Activated T-cell treated with anti-CD3 and anti-CD28 coated beads, Interleukin-2, amount 50 U/mL, for 24 hours (primary cell): ENCODE data around the gene MAPK4.
"Not testable (repeated sequence)": the region's sequence is repeated elsewhere in the genome, so short reads cannot be mapped to it uniquely, and the experiment has no call there.

Experiments
- DNase-seq: peaks from one replicate; pipeline ENCODE4 v3.0.0-alpha.2; 2020
- H3K27ac Mint-ChIP-seq: 2 replicates; pipeline ENCODE4 v1.8.0; 2020; ENCODE audit warnings: mild to moderate bottlenecking, mixed read lengths
- H3K27me3 Mint-ChIP-seq: 2 replicates; pipeline ENCODE4 v1.8.0; 2020; ENCODE audit warnings: mixed read lengths
- H3K36me3 Mint-ChIP-seq: 2 replicates; pipeline ENCODE4 v1.8.0; 2020; ENCODE audit warnings: low read depth, mixed read lengths
- H3K4me1 Mint-ChIP-seq: 2 replicates; pipeline ENCODE4 v1.8.0; 2020; ENCODE audit warnings: low read depth, mixed read lengths
- H3K4me3 Mint-ChIP-seq: 2 replicates; pipeline ENCODE4 v1.8.0; 2020; ENCODE audit warnings: mild to moderate bottlenecking, moderate library complexity, mixed read lengths
- H3K9me3 Mint-ChIP-seq: 2 replicates; pipeline ENCODE4 v1.8.0; 2020; ENCODE audit warnings: mixed read lengths

Gene MAPK4

DNA sequence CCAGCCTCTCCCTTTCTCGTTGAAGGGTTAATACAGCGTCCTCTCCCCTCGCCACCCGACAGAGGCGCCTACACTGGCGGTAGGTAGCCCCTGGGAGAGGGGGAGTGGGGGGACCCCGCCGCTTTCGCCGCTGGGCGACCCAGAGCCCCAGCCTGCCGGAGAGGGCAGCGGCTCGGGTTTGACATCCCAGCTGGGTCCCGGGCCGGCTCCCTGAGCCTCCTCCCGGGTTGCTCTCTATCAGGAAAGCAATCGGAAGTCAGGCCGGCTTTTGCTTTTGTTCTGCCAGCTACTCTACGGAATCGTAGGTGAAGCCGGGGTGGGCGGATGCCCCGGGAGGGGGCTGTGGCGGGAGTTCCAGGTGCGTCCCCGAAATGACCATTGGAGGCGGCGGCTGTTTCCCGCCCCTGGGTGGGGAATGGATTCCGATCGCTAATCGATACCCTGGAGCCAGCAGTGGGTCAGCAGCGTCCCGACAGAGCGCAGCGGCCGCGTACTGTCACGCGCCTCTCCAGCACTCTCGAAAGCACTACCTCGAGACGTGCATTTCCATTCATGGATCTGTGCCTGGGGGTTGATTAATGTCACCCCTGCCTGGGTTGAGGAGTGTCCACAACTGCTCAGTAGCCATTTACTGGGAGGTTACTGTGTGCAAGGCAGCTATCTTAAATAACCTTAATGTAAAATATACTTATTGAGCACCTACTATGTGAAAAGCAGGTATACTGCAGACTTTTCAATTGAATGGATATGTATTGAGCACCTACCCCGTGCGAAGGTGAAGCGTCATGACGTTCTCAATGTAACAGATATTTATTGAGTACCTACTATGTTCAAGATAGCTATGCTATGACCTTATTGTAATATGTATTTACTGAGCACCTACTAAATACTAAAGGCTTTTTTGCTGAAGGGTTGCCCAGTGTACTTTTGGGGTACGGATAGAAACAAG, 1.1 kb downstream of the MAPK4 start:
- Mint-ChIP-seq H3K4me1 (peaks cover 7% of the 10 kb centered on the region), H3K36me3 (no peaks in the 10 kb centered on the region), H3K27me3 (peaks cover 70% of the 10 kb centered on the region), H3K4me3 (peak overlapping the region; percentile 18), H3K9me3 (peaks cover 3% of the 10 kb centered on the region), H3K27ac (no peak overlapping the region)
- no peak for DNase-seq

DNA sequence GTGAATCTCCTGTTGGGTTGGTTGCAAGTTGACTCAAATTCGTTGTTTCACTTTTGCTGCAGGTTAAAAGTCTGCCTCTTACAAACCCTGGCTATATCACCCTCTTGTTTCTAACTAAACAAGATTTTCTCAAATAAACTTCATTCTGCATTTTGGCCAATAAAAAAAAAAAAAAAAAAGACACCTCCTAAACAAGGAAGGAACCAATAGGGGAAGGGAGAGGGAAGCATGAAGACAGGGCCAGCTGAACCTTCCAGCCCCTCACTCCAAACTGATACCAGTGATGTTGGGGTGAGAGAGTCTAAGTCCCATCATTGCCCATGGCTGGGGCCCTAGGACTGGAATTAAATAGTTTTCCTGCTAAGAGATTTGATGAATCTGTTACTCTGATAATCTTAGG, 2.4 kb downstream of the MAPK4 start:
- H3K4me1 Mint-ChIP-seq, H3K4me3 Mint-ChIP-seq, H3K36me3 Mint-ChIP-seq, H3K27ac Mint-ChIP-seq, DNase-seq, H3K9me3 Mint-ChIP-seq: not testable (repeated sequence)
- H3K27me3 Mint-ChIP-seq: peaks cover 66% of the 10 kb centered on the region

DNA sequence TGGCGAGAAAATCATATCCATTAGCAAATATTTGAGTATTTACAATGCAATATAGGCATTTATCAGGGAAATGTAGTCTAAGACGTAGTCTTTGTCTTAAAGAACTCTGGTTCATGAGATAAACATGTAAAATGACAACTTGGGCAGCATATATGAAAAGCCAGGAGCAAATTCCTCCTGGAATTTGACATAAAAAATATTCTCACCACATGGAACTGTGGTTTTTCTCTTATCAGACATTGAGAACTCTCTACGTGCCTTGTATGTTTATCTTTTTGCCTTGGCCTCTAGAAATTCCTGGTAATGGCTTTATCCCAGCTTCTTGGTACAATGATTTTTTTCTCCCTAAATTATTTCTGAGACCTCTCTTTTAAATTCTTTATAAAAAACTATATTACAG, 2.8 kb downstream of the MAPK4 start:
- H3K4me1 Mint-ChIP-seq: peaks cover 7% of the 10 kb centered on the region
- H3K9me3 Mint-ChIP-seq: no peaks in the 10 kb centered on the region
- DNase-seq: no peak
- no peaks in the 10 kb centered on the region for H3K36me3 Mint-ChIP-seq
- peaks cover 63% of the 10 kb centered on the region for H3K27me3 Mint-ChIP-seq
- H3K27ac Mint-ChIP-seq: no peak overlapping the region
- H3K4me3 Mint-ChIP-seq: no peak overlapping the region

- DNase-seq: no peak
- peaks cover 7% of the 10 kb centered on the region for H3K4me1 Mint-ChIP-seq
- H3K4me3 Mint-ChIP-seq: no peak overlapping the region
- peaks cover under 1% of the 10 kb centered on the region for H3K9me3 Mint-ChIP-seq
- no peak overlapping the region for H3K27ac Mint-ChIP-seq
- H3K27me3 Mint-ChIP-seq: peaks cover 56% of the 10 kb centered on the region
- H3K36me3 Mint-ChIP-seq: no peaks in the 10 kb centered on the region
Measured at GRCh38 chr18:50563376-50563775, 3.5 kb downstream of the MAPK4 start.

DNA sequence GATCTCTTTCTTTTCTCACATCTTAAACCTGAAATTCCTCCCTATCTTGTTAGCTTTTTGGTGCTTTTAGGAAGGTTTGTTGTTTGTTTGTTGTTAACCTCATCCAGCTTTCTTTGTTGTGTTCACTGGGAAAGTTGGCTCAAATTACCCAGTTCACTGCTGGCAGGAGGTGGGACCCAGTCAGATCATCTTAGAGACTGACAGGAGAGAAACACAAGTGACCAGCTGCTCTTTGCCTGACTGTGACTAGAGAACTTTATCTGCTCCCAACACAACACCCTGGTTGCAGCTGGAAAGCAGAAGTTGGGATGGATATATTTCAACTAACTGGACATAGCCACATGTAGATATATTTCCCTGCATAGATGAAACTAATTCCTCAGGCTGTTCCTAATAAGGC, 10.0 kb downstream of the MAPK4 start:
- H3K36me3 Mint-ChIP-seq: no peaks in the 10 kb centered on the region
- H3K9me3 Mint-ChIP-seq: peaks cover 7% of the 10 kb centered on the region
- H3K27ac Mint-ChIP-seq: no peak overlapping the region
- no peak for DNase-seq
- no peaks in the 10 kb centered on the region for H3K4me1 Mint-ChIP-seq
- H3K4me3 Mint-ChIP-seq: no peak overlapping the region
- peaks cover 35% of the 10 kb centered on the region for H3K27me3 Mint-ChIP-seq

DNA sequence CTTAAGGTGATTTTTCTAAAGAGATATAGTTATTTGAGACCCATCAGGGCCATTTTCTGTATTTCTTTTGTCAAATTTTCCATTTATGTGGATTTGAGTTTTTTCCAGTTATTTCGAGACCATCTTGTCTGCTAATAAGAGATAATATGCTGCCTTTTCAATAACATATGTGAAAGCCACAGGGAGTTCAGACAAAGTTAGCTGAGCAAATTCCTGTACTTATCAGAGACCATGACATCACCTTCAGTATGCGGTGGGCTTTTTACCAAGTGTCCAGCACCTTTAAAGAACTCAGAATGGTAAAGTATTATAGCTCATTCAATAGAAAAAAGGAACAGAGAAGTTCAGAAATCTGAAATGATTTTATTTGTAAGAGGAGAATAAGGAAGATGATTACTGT, 11.7 kb downstream of the MAPK4 start:
- DNase-seq: no peak
- Mint-ChIP-seq H3K27ac (no peak overlapping the region), H3K27me3 (peaks cover 27% of the 10 kb centered on the region), H3K36me3 (no peaks in the 10 kb centered on the region), H3K9me3 (peaks cover 7% of the 10 kb centered on the region), H3K4me3 (no peak overlapping the region), H3K4me1 (no peaks in the 10 kb centered on the region)

- not testable (repeated sequence) for DNase-seq, H3K9me3 Mint-ChIP-seq, H3K4me3 Mint-ChIP-seq, H3K27ac Mint-ChIP-seq, H3K4me1 Mint-ChIP-seq, H3K36me3 Mint-ChIP-seq
- peaks cover 24% of the 10 kb centered on the region for H3K27me3 Mint-ChIP-seq
Measured at GRCh38 chr18:50573196-50573595, 13.3 kb downstream of the MAPK4 start.

DNA sequence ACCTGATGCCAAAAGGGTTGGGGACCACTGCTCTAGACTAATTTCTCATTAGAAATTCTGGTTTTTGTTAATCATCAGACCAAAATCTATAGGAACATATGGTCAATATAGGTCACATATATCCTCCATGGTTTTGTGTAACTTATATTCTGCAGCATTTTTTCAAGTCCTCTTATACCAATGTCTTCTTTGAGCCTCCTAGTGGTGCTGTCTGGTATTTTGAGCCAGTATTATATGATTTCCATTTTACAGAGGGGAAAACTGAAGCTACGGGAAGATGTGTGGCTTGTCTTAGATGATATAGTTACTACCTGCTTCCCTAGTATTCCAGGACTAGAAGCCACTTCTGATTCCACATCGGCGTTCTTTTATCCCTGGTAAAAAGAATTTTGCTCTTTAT, 13.8 kb downstream of the MAPK4 start:
- Mint-ChIP-seq H3K9me3 (peaks cover 3% of the 10 kb centered on the region), H3K4me3 (no peak overlapping the region), H3K4me1 (no peaks in the 10 kb centered on the region), H3K27ac (no peak overlapping the region), H3K27me3 (peaks cover 29% of the 10 kb centered on the region), H3K36me3 (no peaks in the 10 kb centered on the region)
- DNase-seq: no peak

DNA sequence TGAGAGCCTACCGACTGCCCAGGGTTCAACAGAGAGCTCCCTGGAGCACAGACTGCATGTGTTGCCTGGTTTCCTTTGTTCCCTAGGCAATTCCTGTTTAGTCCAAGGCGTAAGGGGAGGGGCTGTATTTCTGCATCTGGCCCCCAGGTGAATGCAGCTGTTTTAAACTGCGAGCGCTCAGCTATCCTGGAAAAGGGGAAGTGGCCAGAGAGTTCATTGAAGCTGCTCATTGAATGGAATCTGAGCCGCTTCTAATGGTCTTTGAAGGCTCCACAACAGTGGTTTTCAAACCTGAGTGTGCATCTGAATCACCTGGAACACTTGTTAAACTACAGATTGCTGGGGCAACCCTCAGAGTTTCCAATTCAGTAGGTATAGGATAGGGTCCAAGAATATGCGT, 18.1 kb downstream of the MAPK4 start:
- DNase-seq: no peak
- Mint-ChIP-seq H3K27ac (no peak overlapping the region), H3K27me3 (peaks cover 19% of the 10 kb centered on the region), H3K4me3 (no peak overlapping the region), H3K9me3 (peaks cover 4% of the 10 kb centered on the region), H3K36me3 (no peaks in the 10 kb centered on the region), H3K4me1 (no peaks in the 10 kb centered on the region)

- peaks cover 15% of the 10 kb centered on the region for H3K27me3 Mint-ChIP-seq
- H3K4me3 Mint-ChIP-seq: no peak overlapping the region
- no peaks in the 10 kb centered on the region for H3K4me1 Mint-ChIP-seq
Measured at GRCh38 chr18:50578651-50579050, 18.8 kb downstream of the MAPK4 start.

DNA sequence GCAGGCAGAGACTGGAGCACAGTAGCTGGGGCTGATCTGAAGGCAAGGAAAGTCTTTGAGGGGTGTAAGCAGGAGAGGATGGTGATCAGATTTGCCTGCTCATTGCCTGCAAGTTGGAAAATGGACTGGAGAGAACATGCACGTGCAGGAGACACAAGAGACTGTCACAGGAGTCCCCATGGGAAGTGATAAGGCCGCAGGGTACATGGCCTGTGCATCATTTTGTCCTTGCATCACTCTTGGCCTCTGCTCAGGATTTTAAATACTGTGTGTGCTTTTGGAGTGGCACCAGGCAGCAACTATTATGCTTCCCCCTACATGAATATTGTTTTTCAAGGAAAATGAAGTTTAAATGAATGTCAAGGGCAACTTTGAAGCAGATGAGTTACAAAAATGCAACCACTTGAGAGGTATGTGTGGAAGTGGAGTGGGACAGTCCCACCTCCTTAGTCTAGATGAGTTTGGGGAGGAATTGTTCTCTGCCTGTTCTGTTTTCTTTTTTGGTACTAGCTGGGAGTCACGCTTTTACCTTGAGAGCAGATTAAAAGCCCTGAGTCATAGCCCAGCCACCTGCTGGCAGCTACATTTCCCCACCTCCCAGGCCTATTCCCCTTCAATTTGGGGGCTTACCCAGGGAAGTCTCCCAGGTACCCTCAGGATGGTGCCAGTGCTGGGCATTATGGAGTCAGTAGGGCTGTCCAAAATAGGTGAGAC, 19.3 kb downstream of the MAPK4 start:
- Mint-ChIP-seq H3K4me3 (no peak overlapping the region), H3K9me3 (peaks cover 4% of the 10 kb centered on the region), H3K27ac (no peak overlapping the region), H3K36me3 (no peaks in the 10 kb centered on the region), H3K4me1 (no peaks in the 10 kb centered on the region), H3K27me3 (peaks cover 10% of the 10 kb centered on the region)
- DNase-seq: no peak

More at GRCh38 chr18:50578651-50579050, 18.8 kb downstream of the MAPK4 start:
- no peak overlapping the region for H3K27ac Mint-ChIP-seq
- peaks cover 4% of the 10 kb centered on the region for H3K9me3 Mint-ChIP-seq
- H3K36me3 Mint-ChIP-seq: no peaks in the 10 kb centered on the region
- DNase-seq: no peak

GRCh38 chr18:50581517-50581916, 21.6 kb downstream of the MAPK4 start:
- peaks cover 7% of the 10 kb centered on the region for H3K9me3 Mint-ChIP-seq
- H3K27ac Mint-ChIP-seq: no peak overlapping the region
- H3K4me1 Mint-ChIP-seq: no peaks in the 10 kb centered on the region
- no peak for DNase-seq
- peaks cover 14% of the 10 kb centered on the region for H3K27me3 Mint-ChIP-seq
- H3K36me3 Mint-ChIP-seq: no peaks in the 10 kb centered on the region
- no peak overlapping the region for H3K4me3 Mint-ChIP-seq

DNA sequence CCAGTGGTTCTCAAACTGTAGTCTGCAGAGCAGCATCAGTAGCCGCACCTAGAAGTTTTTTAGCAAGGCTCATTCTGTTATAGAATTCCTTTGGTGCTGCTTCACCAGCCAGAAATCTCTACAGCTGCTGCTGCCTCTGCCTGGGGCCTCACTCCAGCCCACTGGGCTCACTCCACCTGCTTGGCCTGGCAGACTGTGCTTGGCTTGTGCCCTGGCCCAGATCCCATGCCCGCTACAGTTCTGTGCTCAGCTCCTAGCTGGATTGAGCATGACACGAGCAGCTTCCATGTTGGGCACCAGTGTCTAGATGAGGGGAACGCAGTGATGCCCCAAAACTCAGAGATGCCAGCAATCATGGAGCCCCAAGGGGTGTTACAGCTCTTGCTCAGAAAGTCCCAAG, 22.6 kb downstream of the MAPK4 start:
- Mint-ChIP-seq H3K4me1 (no peaks in the 10 kb centered on the region), H3K36me3 (no peaks in the 10 kb centered on the region), H3K4me3 (no peak overlapping the region), H3K27me3 (peaks cover 14% of the 10 kb centered on the region), H3K9me3 (peaks cover 7% of the 10 kb centered on the region), H3K27ac (no peak overlapping the region)
- DNase-seq: no peak

GRCh38 chr18:50586710-50587109, 26.8 kb downstream of the MAPK4 start:
- H3K27ac Mint-ChIP-seq: no peak overlapping the region
- H3K4me1 Mint-ChIP-seq: no peaks in the 10 kb centered on the region
- H3K36me3 Mint-ChIP-seq: no peaks in the 10 kb centered on the region
- no peak for DNase-seq
- H3K27me3 Mint-ChIP-seq: peaks cover 6% of the 10 kb centered on the region
- peaks cover 11% of the 10 kb centered on the region for H3K9me3 Mint-ChIP-seq
- H3K4me3 Mint-ChIP-seq: no peak overlapping the region

- Mint-ChIP-seq H3K27ac (no peak overlapping the region), H3K9me3 (peaks cover 4% of the 10 kb centered on the region), H3K4me1 (no peaks in the 10 kb centered on the region), H3K4me3 (no peak overlapping the region), H3K36me3 (no peaks in the 10 kb centered on the region), H3K27me3 (no peaks in the 10 kb centered on the region)
- DNase-seq: no peak
Measured at GRCh38 chr18:50590593-50590992, 30.7 kb downstream of the MAPK4 start.
